Daoy (cell line): ENCODE data around the gene LYRM4. TPM values are rescaled to one million over a fixed set of nuclear protein-coding genes. Genes with fewer than 3 reads are reported as not detected.
"Not testable (repeated sequence)": the region's sequence is repeated elsewhere in the genome, so short reads cannot be mapped to it uniquely, and the experiment has no call there.

Experiments
- DNase-seq: peaks from one replicate; pipeline ENCODE4 v3.0.0-alpha.2; 2015; ENCODE audit warnings: low read depth
- total RNA-seq: library from RNA; depleted of rRNA; stranded (reverse); fragments of >200 nt; shearing (Covaris generic); gene quantifications from 2 replicates; pipeline ENCODE4 v1.2.3, GENCODE V29; 2014; rRNA removed

The LYRM4 gene
- total RNA-seq, 1 experiment from 2014 or later, result 24.6 TPM

GRCh38 chr6:5081955-5082354 lies 178.8 kb downstream of the LYRM4 start:
- DNase-seq, result peak; percentile 43

DNA sequence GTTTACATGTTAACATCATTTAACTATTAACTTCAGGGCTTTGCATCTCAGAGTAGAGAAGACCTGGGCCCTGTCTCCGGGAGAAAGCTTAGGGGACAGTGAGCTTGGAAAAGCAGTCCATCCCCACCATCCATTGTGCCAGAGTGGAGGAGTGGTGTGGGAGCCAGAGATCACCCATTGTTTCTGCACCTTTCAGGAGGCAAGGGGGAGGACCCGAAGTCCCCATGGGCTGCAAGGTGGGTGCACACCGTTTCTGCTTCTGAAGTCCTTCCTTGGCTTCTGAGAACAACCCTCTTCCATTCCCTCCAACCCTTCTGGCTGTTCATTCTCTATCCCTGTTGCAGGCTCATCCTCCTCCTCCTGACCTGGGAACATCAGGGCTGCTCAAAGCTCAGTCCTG lies 179.6 kb downstream of the LYRM4 start:
- no peak for DNase-seq

DNA sequence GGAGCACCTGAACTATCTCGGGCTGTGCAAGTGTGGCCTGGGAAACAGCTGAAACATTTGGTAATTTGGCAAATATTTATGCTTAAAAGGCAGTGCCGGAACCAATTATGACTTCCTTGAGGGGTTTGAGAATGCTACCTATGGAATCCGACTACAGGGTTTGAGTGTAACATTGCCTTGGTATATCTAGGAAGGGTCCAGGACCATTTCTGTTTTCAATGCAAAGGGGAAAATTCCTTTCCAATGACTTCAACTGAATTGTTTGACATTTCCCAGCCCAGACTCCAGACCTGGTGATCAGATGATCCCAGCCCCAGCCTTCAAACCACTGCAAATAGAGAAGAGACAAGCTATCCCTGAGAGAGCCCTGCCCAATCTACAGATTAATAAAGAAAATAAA lies 180.2 kb downstream of the LYRM4 start:
- no peak for DNase-seq

DNA sequence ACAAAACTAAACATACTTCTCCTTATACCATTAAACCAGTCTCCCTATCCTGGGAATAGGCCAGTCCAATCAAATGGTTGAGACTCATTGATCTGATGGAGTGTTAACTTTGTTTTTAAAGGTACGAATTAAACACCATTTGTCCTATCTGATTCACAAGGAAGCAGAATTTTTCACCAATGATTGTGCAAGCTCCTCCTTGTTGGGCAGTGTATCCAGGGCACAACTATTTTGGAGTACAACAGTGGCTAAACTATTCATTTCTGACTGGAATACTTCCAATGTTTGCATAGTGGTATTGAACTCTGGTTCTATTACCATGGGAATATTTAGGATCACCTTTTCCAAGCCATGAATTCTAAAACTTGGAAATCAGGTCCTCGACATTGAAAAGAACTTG lies 181.1 kb downstream of the LYRM4 start:
- no peak for DNase-seq

DNA sequence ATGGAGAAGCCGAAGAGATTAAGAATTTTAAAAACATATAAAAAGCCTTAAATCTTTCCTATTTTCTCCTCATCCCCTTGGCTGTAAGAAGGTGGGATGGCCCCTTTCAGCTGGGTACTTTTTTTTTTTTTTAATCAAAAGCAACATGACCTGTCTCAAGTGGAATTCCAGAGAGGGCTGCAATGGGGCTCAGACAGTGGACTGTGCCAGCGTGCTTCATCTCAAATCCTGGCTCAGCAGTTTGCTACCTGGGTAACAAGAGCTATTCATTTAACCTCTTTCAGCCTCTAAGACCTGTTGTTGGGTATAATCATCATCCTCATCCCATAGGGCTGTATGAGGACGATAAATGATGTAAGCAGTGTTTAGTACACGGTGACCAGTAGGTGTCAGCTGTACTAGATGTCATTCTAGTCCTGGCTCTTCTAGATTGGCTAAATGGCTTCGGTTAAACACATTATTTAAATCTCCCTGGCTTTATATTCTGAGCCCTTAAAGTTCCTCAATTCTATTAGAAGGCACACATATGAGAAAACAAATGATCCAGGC lies 182.6 kb downstream of the LYRM4 start:
- no peak for DNase-seq

DNA sequence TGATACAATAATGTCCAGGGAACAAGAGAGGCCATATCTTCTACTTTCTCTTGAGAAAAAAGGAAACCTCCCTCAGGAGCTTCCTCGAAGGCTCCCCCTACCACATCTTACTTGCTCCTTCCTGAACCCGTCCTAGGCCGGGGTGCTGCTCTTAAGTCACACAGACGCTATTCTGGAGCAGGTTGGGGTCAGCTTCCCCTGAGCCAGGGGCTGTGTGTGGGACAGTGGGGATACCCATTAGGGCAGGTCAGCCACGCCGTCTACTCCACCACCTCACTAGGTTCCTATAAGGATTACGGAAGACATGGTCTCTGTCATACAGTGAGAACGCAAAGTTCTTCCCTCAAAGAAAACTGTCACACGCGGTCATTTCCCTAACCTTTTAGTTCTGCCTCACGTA lies 183.8 kb downstream of the LYRM4 start:
- DNase-seq, result no peak

DNA sequence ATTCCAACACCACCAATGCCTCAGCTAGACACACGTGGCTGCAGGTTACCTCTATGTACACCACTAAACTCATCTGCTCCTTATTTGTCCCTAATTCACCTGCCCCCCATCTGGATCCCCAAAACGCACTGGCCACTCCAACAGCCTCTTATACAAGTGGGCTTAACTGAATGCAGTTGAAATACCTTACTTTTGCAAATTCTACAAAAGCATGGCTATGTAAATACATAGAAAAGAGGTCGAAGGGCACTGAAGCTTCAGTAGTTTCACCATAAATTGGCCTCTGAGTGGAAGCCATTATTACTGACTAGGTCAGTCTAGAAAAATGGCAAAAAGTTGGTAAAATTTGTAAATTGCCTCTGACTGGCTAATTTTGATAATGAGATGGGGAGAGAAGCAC lies 186.8 kb downstream of the LYRM4 start:
- no peak for DNase-seq

DNA sequence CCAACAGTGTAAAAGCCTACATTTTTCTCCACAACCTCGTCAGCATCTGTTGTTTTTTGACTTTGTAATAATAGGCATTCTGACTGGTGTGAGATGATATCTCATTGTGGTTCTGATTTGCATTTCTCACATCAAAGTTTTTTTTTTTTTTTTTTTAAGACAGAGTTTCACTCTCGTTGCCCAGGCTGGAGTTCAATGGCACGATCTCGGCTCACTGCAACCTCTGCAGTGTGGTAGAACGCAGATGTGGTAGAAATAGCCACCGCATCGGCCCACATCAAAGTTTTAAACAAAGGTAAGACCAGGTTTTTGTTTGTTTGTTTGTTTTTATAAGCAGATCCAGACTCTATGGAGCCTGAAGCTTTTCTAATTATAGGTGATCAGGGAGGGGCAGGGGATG lies 188.3 kb downstream of the LYRM4 start:
- no peak for DNase-seq

GRCh38 chr6:5071216-5071615 lies 189.5 kb downstream of the LYRM4 start:
- DNase-seq, result no peak

- no peak for DNase-seq
Observed at GRCh38 chr6:5068153-5068751, 192.5 kb downstream of the LYRM4 start.

GRCh38 chr6:5067305-5067704 lies 193.4 kb downstream of the LYRM4 start:
- no peak for DNase-seq

DNA sequence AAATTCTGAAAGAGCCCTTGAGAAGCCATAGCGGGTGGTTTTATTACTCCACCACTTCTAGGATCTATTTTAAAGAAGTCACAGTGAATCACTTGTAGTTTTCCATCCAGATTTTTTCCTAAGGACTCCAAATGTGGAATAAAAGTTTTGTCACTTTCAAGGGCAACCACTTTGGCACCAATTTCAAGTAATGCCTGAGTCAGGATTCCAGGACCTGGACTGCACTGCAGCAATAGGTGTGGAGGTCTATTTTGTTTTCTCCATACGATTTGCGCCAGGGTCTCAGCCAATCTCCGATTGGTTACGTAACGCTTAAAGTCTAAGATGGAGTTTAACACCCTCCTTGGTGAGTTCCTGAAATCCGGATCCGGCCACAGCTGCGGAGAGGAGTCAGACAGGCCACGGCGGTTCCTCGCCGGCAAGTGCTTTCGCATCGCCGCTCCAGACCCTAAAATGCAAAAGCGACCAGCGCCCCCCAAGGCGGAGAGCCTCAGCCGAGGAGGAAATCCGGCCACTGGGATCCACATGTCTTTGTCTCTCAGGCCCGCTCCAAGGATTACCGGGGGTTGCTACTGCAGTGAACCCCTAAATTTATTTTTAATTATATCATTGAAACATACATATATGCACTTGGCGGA lies 194.2 kb downstream of the LYRM4 start:
- DNase-seq, result no peak

DNA sequence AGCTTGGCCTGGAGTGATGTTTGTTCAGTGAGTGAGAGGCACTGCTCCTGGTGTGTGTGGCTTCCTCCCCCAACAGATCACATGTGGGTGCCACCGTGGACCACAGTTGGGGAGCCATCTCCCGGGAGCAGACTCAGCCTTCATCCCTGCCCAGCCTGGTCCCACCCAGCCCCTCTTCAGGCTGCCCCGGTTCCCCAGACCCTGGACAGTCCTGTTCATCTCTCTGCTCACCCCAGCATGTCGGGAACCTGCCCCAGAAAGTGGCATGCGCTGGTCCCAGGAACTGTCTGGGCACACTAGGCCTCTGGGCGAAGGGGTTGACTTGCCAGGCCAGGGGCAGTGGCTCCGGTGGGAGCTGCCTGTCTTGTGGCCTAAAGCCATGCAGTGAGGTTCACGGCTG lies 197.1 kb downstream of the LYRM4 start:
- DNase-seq, result no peak

- no peak for DNase-seq
Observed at GRCh38 chr6:5061152-5061551, 199.6 kb downstream of the LYRM4 start.

DNA sequence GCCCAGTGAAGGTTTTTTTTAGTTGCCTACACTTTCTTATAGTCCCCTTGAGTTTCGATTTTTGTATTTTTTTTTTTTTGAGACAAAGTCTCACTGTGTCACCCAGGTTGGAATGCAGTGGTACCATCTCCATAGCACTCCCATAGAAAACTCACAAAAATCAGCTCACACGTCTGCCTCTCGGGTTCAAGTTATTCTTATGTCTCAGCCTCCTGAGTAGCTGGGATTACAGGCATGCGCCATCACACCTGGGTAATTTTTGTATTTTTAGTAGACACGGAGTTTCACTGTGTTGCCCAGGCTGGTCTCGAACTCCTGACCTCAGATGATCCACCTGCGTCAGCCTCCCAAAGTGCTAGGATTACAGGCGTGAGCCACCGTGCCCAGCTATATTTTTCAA lies 200.3 kb downstream of the LYRM4 start:
- not testable (repeated sequence) for DNase-seq

GRCh38 chr6:5059036-5059896 lies 201.5 kb downstream of the LYRM4 start:
- DNase-seq, result no peak

Other genes with a start within 250 kb of the LYRM4 start
- gene PPP1R3G, start 175.6 kb downstream of the LYRM4 start, total RNA-seq, result 0.18 and 0.23 TPM in 2 replicates
- gene FARS2, start 563 bp upstream of the LYRM4 start, total RNA-seq, result 24.0 and 24.7 TPM in 2 replicates